Naive thymus-derived CD4-positive, alpha-beta T cell (primary cell): ENCODE results near the gene PRKCB. TPM values are rescaled to one million over a fixed set of nuclear protein-coding genes. Genes with fewer than 3 reads are reported as not detected.
A peak's percentile ranks its signal among the peaks of the same experiment; 100 is the strongest.

Experiments used
- ATAC-seq: fragments of 150-1000 bp; cut with Tn5 transposase; 2 replicates; pipeline ENCODE4 v1.10.0; 2021; ENCODE audit warnings: mild to moderate bottlenecking, moderate library complexity
- CTCF ChIA-PET: fragments of 350-600 bp; sonication (Branson Sonifier 250); formaldehyde crosslinking; loops from one replicate; lab custom pipeline; 2021; ENCODE audit warnings: antibody characterized with exemption; lab: Charles Lee
- POLR2A ChIA-PET: fragments of 350-600 bp; sonication (Branson Sonifier 250); formaldehyde crosslinking; loops from one replicate; lab custom pipeline; 2021; ENCODE audit warnings: antibody characterized with exemption, inconsistent platforms; lab: Charles Lee
- DNase-seq, 9 donors: peaks; one replicate each; pipeline versions ENCODE4 v3.0.0 to v3.0.0-alpha.2; 2020 to 2022; ENCODE audit warnings: mixed read lengths in 1 of 9
- H3K27ac ChIP-seq: one replicate; pipeline ENCODE4 v1.7.0; 2013; ENCODE audit warnings: mild to moderate bottlenecking, low read depth, low read length, moderate library complexity
- H3K27me3 ChIP-seq, 2 donors: one replicate each; pipeline ENCODE4 v1.7.0; 2013; ENCODE audit warnings: low read length in 2 of 2, mild to moderate bottlenecking in 2 of 2, moderate library complexity in 2 of 2; ENCODE audit not compliant: control insufficient read depth in 2 of 2, insufficient read depth in 2 of 2
- H3K36me3 ChIP-seq, 3 experiments: 1 replicate in 2 of 3; 2 replicates in 1 of 3; pipeline ENCODE4 v1.7.0; 2013; ENCODE audit warnings: low read length in 3 of 3, mild to moderate bottlenecking in 3 of 3, moderate library complexity in 1 of 3; ENCODE audit not compliant: insufficient read depth in 3 of 3, control insufficient read depth in 2 of 3
- H3K4me1 ChIP-seq, 2 donors: one replicate each; pipeline ENCODE4 v1.7.0; 2013; ENCODE audit warnings: low read length in 2 of 2, mild to moderate bottlenecking in 2 of 2, moderate library complexity in 1 of 2; ENCODE audit not compliant: control insufficient read depth in 2 of 2, insufficient read depth in 2 of 2
- H3K4me3 ChIP-seq: 2 replicates; pipeline ENCODE4 v1.7.0; 2013; ENCODE audit warnings: mild to moderate bottlenecking, low read length
- H3K9me3 ChIP-seq, 3 experiments: 1 replicate in 2 of 3; 2 replicates in 1 of 3; pipeline ENCODE4 v1.7.0; 2013; ENCODE audit warnings: low read length in 3 of 3; ENCODE audit not compliant: control insufficient read depth in 2 of 3
- H3K27ac Mint-ChIP-seq, 9 donors: one replicate each; pipeline ENCODE4 v1.8.0; 2020 to 2022; ENCODE audit warnings: mixed read lengths in 9 of 9, mild to moderate bottlenecking in 8 of 9, moderate library complexity in 5 of 9, inconsistent platforms in 2 of 9
- H3K27me3 Mint-ChIP-seq, 5 donors: one replicate each; pipeline ENCODE4 v1.8.0; 2021 to 2022; ENCODE audit warnings: mixed read lengths in 5 of 5, mild to moderate bottlenecking in 1 of 5
- H3K36me3 Mint-ChIP-seq, 5 donors: one replicate each; pipeline ENCODE4 v1.8.0; 2020 to 2022; ENCODE audit warnings: mixed read lengths in 5 of 5, mild to moderate bottlenecking in 3 of 5, inconsistent platforms in 1 of 5
- H3K4me1 Mint-ChIP-seq, 7 donors: one replicate each; pipeline ENCODE4 v1.8.0; 2020 to 2022; ENCODE audit warnings: mixed read lengths in 7 of 7, mild to moderate bottlenecking in 3 of 7, inconsistent platforms in 1 of 7
- H3K4me3 Mint-ChIP-seq, 10 donors: one replicate each; pipeline ENCODE4 v1.8.0; 2020 to 2022; ENCODE audit warnings: mild to moderate bottlenecking in 10 of 10, mixed read lengths in 10 of 10, moderate library complexity in 6 of 10, inconsistent platforms in 2 of 10
- H3K9me3 Mint-ChIP-seq, 11 donors: one replicate each; pipeline ENCODE4 v1.8.0; 2020 to 2022; ENCODE audit warnings: mixed read lengths in 11 of 11, mild to moderate bottlenecking in 4 of 11, inconsistent platforms in 1 of 11, moderate library complexity in 1 of 11
- intact Hi-C, 2 donors: fragments of 100-400 bp; cut with micrococcal nuclease; formaldehyde crosslinking; loops; one replicate each; pipeline ENCODE4 v1.15.1; 2023
- polyA plus RNA-seq, 2 donors: library from polyadenylated mRNA; unstranded; fragments of 300-500 nt; fragmentation: Illumina TruSeq; gene quantifications; one replicate each; pipeline ENCODE4 v1.2.3, GENCODE V29; 2021
- total RNA-seq, 6 experiments: library from RNA in 5 of 6; stranded (reverse) in 5 of 6; gene quantifications; 1 replicate in 5 of 6; 2 replicates in 1 of 6; pipeline ENCODE4 v1.2.3 and lab custom pipeline; 2021 to 2026

Gene PRKCB
- total and polyA plus RNA-seq, 7 experiments from 2014 or later: 32.4 to 180 (median 72.9) TPM

DNA sequence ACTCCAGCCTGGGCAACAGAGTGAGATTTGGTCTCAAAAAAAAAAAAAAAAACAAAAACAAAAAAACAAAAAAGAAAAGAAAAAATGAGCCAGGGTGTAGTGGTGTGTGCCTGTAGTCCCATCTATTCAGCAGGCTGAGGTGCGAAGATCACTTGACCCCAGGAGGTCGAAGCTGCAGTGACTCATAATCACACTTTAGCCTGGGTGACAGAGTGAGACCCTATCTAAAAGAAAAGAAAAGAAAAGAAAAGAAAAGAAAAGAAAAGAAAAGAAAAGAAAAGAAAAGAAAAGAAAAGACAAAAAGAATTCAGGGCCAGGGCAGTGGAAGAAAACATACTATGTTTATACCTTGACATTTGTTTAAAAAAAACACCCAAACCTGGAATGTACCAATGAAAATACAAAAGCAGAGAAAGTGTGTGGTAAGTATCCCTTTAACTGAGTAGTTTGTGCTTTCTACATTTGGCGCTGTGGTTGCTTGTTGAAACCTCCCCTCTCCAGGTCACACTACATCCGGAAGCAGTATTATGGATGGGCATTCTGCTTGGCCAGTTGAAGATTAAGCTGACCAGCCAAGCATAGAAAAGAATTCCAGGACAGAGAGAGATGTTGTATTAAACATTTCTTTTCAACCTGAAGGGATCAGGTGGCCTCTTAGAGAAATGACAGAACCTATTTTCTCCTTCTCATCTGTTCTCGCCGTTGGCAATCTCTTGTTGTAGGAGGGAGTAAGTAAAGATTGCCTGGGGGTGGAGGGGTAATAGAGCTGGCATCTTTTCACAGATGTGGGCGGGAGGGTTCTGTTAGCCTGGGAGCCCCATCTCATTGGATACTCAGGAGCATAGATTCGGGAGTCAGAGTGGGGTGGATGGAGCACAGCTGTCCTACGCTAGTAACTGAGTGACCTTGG lies 12.1 kb upstream of the PRKCB start:
- Histone ChIP-seq H3K9me3 (no peaks in the 10 kb centered on the region), H3K4me3 (no peak overlapping the region), H3K36me3 (no peaks in the 10 kb centered on the region), H3K4me1 (peaks cover 22 to 23% of the 10 kb centered on the region in 2 donors), H3K27me3 (no peaks in the 10 kb centered on the region), H3K27ac (no peak overlapping the region)
- intact Hi-C loops: no loop called here
- Mint-ChIP-seq H3K27ac (peak overlapping the region in 3 of 9 donors; percentile 62 to 81 (median 79)), H3K4me3 (no peak overlapping the region), H3K36me3 (peaks cover 0 to 5% (median 0%) of the 10 kb centered on the region in 5 donors), H3K4me1 (peaks cover 30 to 44% (median 34%) of the 10 kb centered on the region in 7 donors), H3K27me3 (peaks cover 0 to 10% (median 0%) of the 10 kb centered on the region in 5 donors), H3K9me3 (peaks cover 0 to 5% (median 0%) of the 10 kb centered on the region in 11 donors)
- DNase-seq (no peak), ATAC-seq (no peak)
- POLR2A ChIA-PET: interaction anchor here (1.7 kb wide), 1 partner anchor 10 kb away, joined by 5 read pairs; no protein-coding TSS in a partner anchor
- CTCF ChIA-PET: interaction anchor here (2.7 kb wide), 1 partner anchor 21 kb away, joined by 12 read pairs; no protein-coding TSS in a partner anchor

GRCh38 chr16:23824909-23825308 lies 10.9 kb upstream of the PRKCB start:
- Histone ChIP-seq H3K36me3 (no peaks in the 10 kb centered on the region), H3K4me3 (no peak overlapping the region), H3K4me1 (peaks cover 22 to 23% of the 10 kb centered on the region in 2 donors), H3K27ac (no peak overlapping the region), H3K27me3 (no peaks in the 10 kb centered on the region), H3K9me3 (no peaks in the 10 kb centered on the region)
- no peak for DNase-seq
- H3K27ac Mint-ChIP-seq: peak overlapping the region in 7 of 9 donors; percentile 3 to 87 (median 77)
- H3K4me1 Mint-ChIP-seq: peaks cover 30 to 44% (median 34%) of the 10 kb centered on the region in 7 donors
- ATAC-seq: no peak
- H3K9me3 Mint-ChIP-seq: peaks cover 0 to 5% (median 0%) of the 10 kb centered on the region in 11 donors
- H3K36me3 Mint-ChIP-seq: peaks cover 0 to 5% (median 0%) of the 10 kb centered on the region in 5 donors
- H3K4me3 Mint-ChIP-seq: peak overlapping the region in 1 of 10 donors; percentile 1
- ChIA-PET POLR2A (interaction anchor here (0.7 to 1.7 kb wide), 2 partner anchors 9 to 11 kb away, joined by 4 to 5 read pairs; partner anchors contain the start of gene PRKCB), CTCF (interaction anchor here (0.6 to 2.7 kb wide), 3 partner anchors 22 to 288 kb away, joined by 5 to 12 read pairs (median 6); no protein-coding TSS in a partner anchor)
- H3K27me3 Mint-ChIP-seq: peaks cover 0 to 6% (median 0%) of the 10 kb centered on the region in 5 donors
- intact Hi-C loops: loop anchor here (5.0 kb wide), 2 partner anchors 37 to 127 kb away; no protein-coding TSS in a partner anchor

DNA sequence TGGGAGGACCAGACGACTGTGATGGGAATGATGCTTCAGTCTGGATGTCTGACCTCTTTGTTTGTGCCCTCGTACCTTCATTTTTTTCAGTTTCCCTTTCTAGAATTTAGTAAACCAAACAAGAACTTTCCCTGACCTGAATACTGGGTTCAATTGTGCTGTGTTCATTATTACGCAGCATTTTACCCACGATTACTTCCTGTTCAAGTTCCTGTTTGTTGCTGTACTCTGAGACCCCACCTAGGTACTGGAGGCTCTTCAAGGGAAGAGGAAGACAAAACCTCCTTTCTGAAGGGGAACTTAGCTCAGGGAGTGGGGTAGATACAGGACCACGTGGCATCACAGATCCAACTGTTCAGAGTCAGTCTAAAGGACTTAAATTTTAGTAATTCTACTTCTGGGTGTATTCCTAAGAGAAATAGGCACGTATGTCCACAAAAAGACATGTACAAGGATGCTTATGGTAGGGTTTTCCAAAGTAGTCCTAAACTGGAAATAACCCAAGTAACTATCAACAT lies 9.2 kb upstream of the PRKCB start:
- intact Hi-C loops: loop anchor here (1.0 to 5.0 kb wide), 5 partner anchors 9 to 126 kb away; partner anchors contain the start of gene PRKCB (in 2 of the 2)
- peaks cover 0 to 19% (median 0%) of the 10 kb centered on the region in 5 donors for H3K36me3 Mint-ChIP-seq
- CTCF ChIA-PET: interaction anchor here (0.5 to 2.7 kb wide), 7 partner anchors 10 to 386 kb away, joined by 3 to 12 read pairs (median 4); no protein-coding TSS in a partner anchor
- peaks cover 0 to 3% (median 0%) of the 10 kb centered on the region in 5 donors for H3K27me3 Mint-ChIP-seq
- DNase-seq: peak in 7 of 9 donors; percentile 48 to 76 (median 62)
- peak overlapping the region; percentile 35 to 87 (median 69) for H3K4me3 Mint-ChIP-seq
- Histone ChIP-seq H3K4me3 (peak overlapping the region; percentile 8), H3K27me3 (no peaks in the 10 kb centered on the region), H3K36me3 (no peaks in the 10 kb centered on the region), H3K4me1 (peaks cover 22 to 23% of the 10 kb centered on the region in 2 donors), H3K9me3 (no peaks in the 10 kb centered on the region), H3K27ac (peak overlapping the region; percentile 31)
- POLR2A ChIA-PET: interaction anchor here (0.8 to 2.0 kb wide), 5 partner anchors 9 to 187 kb away, joined by 4 to 6 read pairs (median 4); partner anchors contain the start of gene PRKCB
- H3K27ac Mint-ChIP-seq: peak overlapping the region; percentile 54 to 94 (median 88)
- peaks cover 0 to 16% (median 7%) of the 10 kb centered on the region in 11 donors for H3K9me3 Mint-ChIP-seq
- H3K4me1 Mint-ChIP-seq: peaks cover 31 to 44% (median 35%) of the 10 kb centered on the region in 7 donors
- peak; percentile 94 for ATAC-seq

GRCh38 chr16:23827057-23827456 lies 8.7 kb upstream of the PRKCB start:
- DNase-seq: peak in 4 of 9 donors; percentile 16 to 31 (median 27)
- Histone ChIP-seq H3K4me1 (peaks cover 22 to 23% of the 10 kb centered on the region in 2 donors), H3K27me3 (no peaks in the 10 kb centered on the region), H3K9me3 (no peaks in the 10 kb centered on the region), H3K27ac (peak overlapping the region; percentile 31), H3K36me3 (no peaks in the 10 kb centered on the region), H3K4me3 (peak overlapping the region; percentile 8)
- Mint-ChIP-seq H3K9me3 (peaks cover 0 to 16% (median 7%) of the 10 kb centered on the region in 11 donors), H3K4me3 (peak overlapping the region in 9 of 10 donors; percentile 48 to 87 (median 73)), H3K27me3 (peaks cover 0 to 3% (median 0%) of the 10 kb centered on the region in 5 donors), H3K36me3 (peaks cover 0 to 19% (median 0%) of the 10 kb centered on the region in 5 donors), H3K27ac (peak overlapping the region; percentile 32 to 94 (median 88)), H3K4me1 (peaks cover 31 to 44% (median 34%) of the 10 kb centered on the region in 7 donors)
- CTCF ChIA-PET: interaction anchor here (0.5 to 1.7 kb wide), 6 partner anchors 24 to 387 kb away, joined by 3 to 7 read pairs (median 4); no protein-coding TSS in a partner anchor
- intact Hi-C loops: loop anchor here (1.0 to 5.0 kb wide), 4 partner anchors 8 to 125 kb away; partner anchors contain the start of gene PRKCB (in 1 of the 2)
- POLR2A ChIA-PET: interaction anchor here (0.8 to 2.0 kb wide), 6 partner anchors 9 to 186 kb away, joined by 3 to 6 read pairs (median 4); partner anchors contain the start of gene PRKCB
- peak; percentile 37 for ATAC-seq

DNA sequence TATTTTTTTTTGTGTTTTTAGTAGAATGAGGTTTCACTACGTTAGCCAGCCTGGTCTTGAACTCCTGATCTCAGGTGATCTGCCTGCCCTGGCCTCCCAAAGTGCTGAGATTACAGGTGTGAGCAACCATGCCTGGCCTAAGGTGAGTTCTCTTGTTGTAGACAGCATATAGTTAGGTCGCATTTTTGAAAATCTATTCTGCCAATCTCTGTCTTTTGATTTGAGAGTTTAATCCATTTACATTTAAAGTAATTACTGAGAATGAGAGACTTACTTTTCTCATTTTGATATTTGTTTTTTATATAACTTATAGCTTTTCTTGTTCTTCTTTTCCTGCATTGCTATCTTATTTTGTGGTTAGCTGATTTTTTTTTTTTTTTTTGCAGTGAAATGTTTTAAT lies 6.3 kb upstream of the PRKCB start:
- Histone ChIP-seq H3K27ac (no peak overlapping the region), H3K36me3 (no peaks in the 10 kb centered on the region), H3K4me3 (no peak overlapping the region), H3K27me3 (no peaks in the 10 kb centered on the region), H3K4me1 (peaks cover 22 to 34% of the 10 kb centered on the region in 2 donors), H3K9me3 (no peaks in the 10 kb centered on the region)
- Mint-ChIP-seq H3K4me1 (peaks cover 38 to 55% (median 48%) of the 10 kb centered on the region in 7 donors), H3K36me3 (peaks cover 0 to 19% (median 0%) of the 10 kb centered on the region in 5 donors), H3K27ac (no peak overlapping the region), H3K27me3 (peaks cover 0 to 3% (median 0%) of the 10 kb centered on the region in 5 donors), H3K9me3 (peaks cover 0 to 16% (median 7%) of the 10 kb centered on the region in 11 donors), H3K4me3 (no peak overlapping the region)
- ATAC-seq: no peak
- intact Hi-C loops: loop anchor here (5.0 kb wide), 2 partner anchors 33 to 123 kb away; no protein-coding TSS in a partner anchor
- no peak for DNase-seq
- POLR2A ChIA-PET: interaction anchor here (0.6 to 0.7 kb wide), 4 partner anchors 16 to 130 kb away, joined by 3 to 4 read pairs (median 4); no protein-coding TSS in a partner anchor
- CTCF ChIA-PET: interaction anchor here (0.7 to 1.3 kb wide), 2 partner anchors 26 to 48 kb away, joined by 3 to 6 read pairs; no protein-coding TSS in a partner anchor
